SW480 (cell line): ENCODE data around the gene USP44.

Experiments used
- DNase-seq: peaks from one replicate; pipeline ENCODE4 v3.0.0-alpha.2; 2016; ENCODE audit warnings: low spot score

Gene USP44

GRCh38 chr12:95548056-95548538 is 3.2 kb downstream of the USP44 start:
- DNase-seq, result no peak

- DNase-seq, result no peak
Observed at GRCh38 chr12:95547522-95548055, 3.7 kb downstream of the USP44 start.

GRCh38 chr12:95546491-95546813 is 4.8 kb downstream of the USP44 start:
- no peak for DNase-seq

- no peak for DNase-seq
Observed at GRCh38 chr12:95545731-95546490, 5.4 kb downstream of the USP44 start.

GRCh38 chr12:95545303-95545702 is 6.0 kb downstream of the USP44 start:
- no peak for DNase-seq

GRCh38 chr12:95544756-95545155 is 6.5 kb downstream of the USP44 start:
- no peak for DNase-seq

- no peak for DNase-seq
Observed at GRCh38 chr12:95543305-95543704, 8.0 kb downstream of the USP44 start.

GRCh38 chr12:95541436-95541835 is 9.8 kb downstream of the USP44 start:
- no peak for DNase-seq

GRCh38 chr12:95538656-95539055 is 12.6 kb downstream of the USP44 start:
- DNase-seq, result no peak

GRCh38 chr12:95538006-95538405 is 13.3 kb downstream of the USP44 start:
- DNase-seq, result no peak

- DNase-seq, result no peak
Observed at GRCh38 chr12:95533985-95534384, 17.3 kb downstream of the USP44 start.

- DNase-seq, result peak; percentile 16
Observed at GRCh38 chr12:95532851-95533250, 18.4 kb downstream of the USP44 start.

- DNase-seq, result no peak
Observed at GRCh38 chr12:95529693-95530225, 21.5 kb downstream of the USP44 start.

GRCh38 chr12:95528431-95528830 is 22.8 kb downstream of the USP44 start:
- no peak for DNase-seq

GRCh38 chr12:95522692-95523091 is 28.6 kb downstream of the USP44 start:
- no peak for DNase-seq

GRCh38 chr12:95520816-95521215 is 30.5 kb downstream of the USP44 start:
- no peak for DNase-seq

GRCh38 chr12:95518944-95519343 is 32.3 kb downstream of the USP44 start:
- no peak for DNase-seq

GRCh38 chr12:95517246-95517645 is 34.0 kb downstream of the USP44 start:
- no peak for DNase-seq

- DNase-seq, result no peak
Observed at GRCh38 chr12:95516757-95517156, 34.5 kb downstream of the USP44 start.

- no peak for DNase-seq
Observed at GRCh38 chr12:95515197-95515596, 36.1 kb downstream of the USP44 start.

GRCh38 chr12:95513599-95513998 is 37.7 kb downstream of the USP44 start:
- no peak for DNase-seq

GRCh38 chr12:95511977-95512376 is 39.3 kb downstream of the USP44 start:
- DNase-seq, result no peak

GRCh38 chr12:95509300-95509699 is 42.0 kb downstream of the USP44 start:
- no peak for DNase-seq
